Esophagus squamous epithelium (tissue), 4 donors: Measurements from ENCODE around the gene SCN2B.

Experiments
- POLR2A ChIP-seq, 4 donors: fragments of 450-650 bp; IDR thresholded peaks; one replicate each; pipeline ENCODE4 v1.6.1; 2017; ENCODE audit warnings: antibody characterized with exemption in 4 of 4, mild to moderate bottlenecking in 4 of 4, moderate library complexity in 3 of 4
- TF ChIP-seq, protein P1 (sequence below), 6 experiments: fragments of 450-650 bp in 4 of 6; fragments of 200-600 bp in 2 of 6; sonication (generic) in 2 of 6; IDR thresholded peaks; one replicate each; pipeline ENCODE4 v1.5.1; 2016 to 2019; ENCODE audit warnings: antibody characterized with exemption in 6 of 6, mild to moderate bottlenecking in 4 of 6, moderate library complexity in 4 of 6

DNA sequence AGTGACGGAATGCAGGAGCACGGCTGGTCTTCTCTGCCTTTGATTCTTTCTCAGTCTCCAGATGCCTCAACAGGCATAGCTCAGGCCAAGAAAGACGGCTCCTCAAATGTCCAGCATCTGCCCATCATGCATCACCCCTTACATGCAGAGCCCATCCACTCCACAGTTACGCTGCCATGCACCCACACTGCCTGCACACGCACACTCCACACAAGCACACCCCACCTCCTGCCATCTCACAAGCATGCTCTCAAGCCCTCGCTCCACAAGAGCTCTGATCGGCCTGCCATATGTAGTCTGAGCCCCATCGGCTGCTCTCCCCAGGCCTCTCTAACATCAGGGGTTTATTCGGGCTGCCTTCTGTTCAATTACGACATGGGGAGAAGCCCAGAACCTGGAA is 42.6 kb downstream of the SCN2B start:
- TF ChIP-seq, protein P1, sequence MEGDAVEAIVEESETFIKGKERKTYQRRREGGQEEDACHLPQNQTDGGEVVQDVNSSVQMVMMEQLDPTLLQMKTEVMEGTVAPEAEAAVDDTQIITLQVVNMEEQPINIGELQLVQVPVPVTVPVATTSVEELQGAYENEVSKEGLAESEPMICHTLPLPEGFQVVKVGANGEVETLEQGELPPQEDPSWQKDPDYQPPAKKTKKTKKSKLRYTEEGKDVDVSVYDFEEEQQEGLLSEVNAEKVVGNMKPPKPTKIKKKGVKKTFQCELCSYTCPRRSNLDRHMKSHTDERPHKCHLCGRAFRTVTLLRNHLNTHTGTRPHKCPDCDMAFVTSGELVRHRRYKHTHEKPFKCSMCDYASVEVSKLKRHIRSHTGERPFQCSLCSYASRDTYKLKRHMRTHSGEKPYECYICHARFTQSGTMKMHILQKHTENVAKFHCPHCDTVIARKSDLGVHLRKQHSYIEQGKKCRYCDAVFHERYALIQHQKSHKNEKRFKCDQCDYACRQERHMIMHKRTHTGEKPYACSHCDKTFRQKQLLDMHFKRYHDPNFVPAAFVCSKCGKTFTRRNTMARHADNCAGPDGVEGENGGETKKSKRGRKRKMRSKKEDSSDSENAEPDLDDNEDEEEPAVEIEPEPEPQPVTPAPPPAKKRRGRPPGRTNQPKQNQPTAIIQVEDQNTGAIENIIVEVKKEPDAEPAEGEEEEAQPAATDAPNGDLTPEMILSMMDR (IDR thresholded peaks at IDR 0.05): no peak
- no peak for TF ChIP-seq POLR2A (IDR thresholded peaks at IDR 0.05)
